Stomach (tissue), 9 donors: ENCODE results near the gene C1orf141. TPM values are rescaled to one million over a fixed set of nuclear protein-coding genes. Genes with fewer than 3 reads are reported as not detected.
A peak's percentile ranks its signal among the peaks of the same experiment; 100 is the strongest.

Experiments
- DNase-seq, 2 donors: peaks; one replicate each; pipeline versions ENCODE4 v3.0.0 to v3.0.0-alpha.2; 2013 to 2019
- H3K27ac ChIP-seq, 5 donors: fragments of 200-600 bp in 4 of 5; sonication (generic) in 4 of 5; one replicate each; pipeline ENCODE4 v1.5.1; 2013 to 2019; ENCODE audit warnings: mild to moderate bottlenecking in 1 of 5, moderate library complexity in 1 of 5
- H3K27me3 ChIP-seq, 3 donors: fragments of 200-600 bp; sonication (generic); one replicate each; pipeline ENCODE4 v1.5.1; 2017 to 2019; ENCODE audit warnings: mixed run types in 1 of 3
- H3K36me3 ChIP-seq, 4 donors: fragments of 200-600 bp; sonication (generic); 1 replicate in 3 of 4; 2 replicates in 1 of 4; pipeline ENCODE4 v1.5.1; 2016 to 2019
- H3K4me1 ChIP-seq, 4 donors: fragments of 200-600 bp; sonication (generic); one replicate each; pipeline ENCODE4 v1.5.1; 2016 to 2019
- H3K4me3 ChIP-seq, 4 donors: fragments of 200-600 bp; sonication (generic) in 3 of 4; one replicate each; pipeline ENCODE4 v1.5.1; 2016 to 2019; ENCODE audit warnings: mild to moderate bottlenecking in 1 of 4
- H3K9me3 ChIP-seq, 4 donors: fragments of 200-600 bp; sonication (generic); one replicate each; pipeline ENCODE4 v1.5.1; 2016 to 2019
- CTCF ChIP-seq, 7 experiments: fragments of 450-650 bp in 4 of 7; fragments of 200-600 bp in 3 of 7; sonication (generic) in 3 of 7; IDR thresholded peaks; one replicate each; pipeline ENCODE4 v1.5.1; 2016 to 2019; ENCODE audit warnings: antibody characterized with exemption in 7 of 7, control low read depth in 2 of 7, mild to moderate bottlenecking in 1 of 7
- EP300 ChIP-seq: sonication (generic); formaldehyde crosslinking; IDR thresholded peaks from one replicate; pipeline ENCODE4 v1.6.1; 2017; ENCODE audit warnings: antibody characterized with exemption
- POLR2A ChIP-seq, 4 donors: fragments of 450-650 bp; IDR thresholded peaks; one replicate each; pipeline ENCODE4 v1.6.1; 2016; ENCODE audit warnings: antibody characterized with exemption in 4 of 4, control low read depth in 2 of 4, mild to moderate bottlenecking in 1 of 4, moderate library complexity in 1 of 4
- POLR2AphosphoS5 ChIP-seq, 3 donors: sonication (generic); formaldehyde crosslinking; IDR thresholded peaks; one replicate each; pipeline ENCODE4 v1.6.1; 2016; ENCODE audit warnings: antibody characterized with exemption in 3 of 3
- WGBS, 5 donors: extraction: QIAGEN DNeasy Blood & Tissue Kit in 3 of 5; methylation state at CpG; one replicate each; pipeline versions ENCODE4 v1.1.5 to v1.1.7; 2013 to 2018; 5-methylcytosine and 5-hydroxymethylcytosine counted together
- intact Hi-C: fragments of 100-400 bp; cut with DNase I; formaldehyde crosslinking; loops from one replicate; pipeline ENCODE4 v1.15.1; 2023; ENCODE audit warnings: low total_unique reads
- polyA plus RNA-seq, 3 donors: library from polyadenylated mRNA; stranded (reverse); fragments of 200-250 nt; gene quantifications; one replicate each; pipeline ENCODE4 v1.2.3, GENCODE V29; 2013
- total RNA-seq, 5 donors: library from RNA; depleted of rRNA; stranded (reverse); fragments of >200 nt; gene quantifications; one replicate each; pipeline versions ENCODE4 v1.1.0 to v1.2.3, GENCODE V29; 2014 to 2016
- donor health status: healthy with polysubstance abuse.
- donor health status: Bipolar disorder and iron deficiency.
- donor health status: healthy.

Gene C1orf141
- total and polyA plus RNA-seq, 8 donors = not detected

GRCh38 chr1:67140460-67140859 is 5.7 kb upstream of the C1orf141 start:
- H3K4me1 ChIP-seq = peaks cover 14 to 52% (median 26%) of the 10 kb centered on the region in 4 donors
- DNase-seq = no peak
- no peaks in the 10 kb centered on the region for H3K9me3 ChIP-seq
- no peaks in the 10 kb centered on the region for H3K36me3 ChIP-seq
- no peak for TF ChIP-seq EP300
- TF ChIP-seq POLR2AphosphoS5 (IDR thresholded peaks at IDR 0.05) = no peak
- no peak for TF ChIP-seq POLR2A (IDR thresholded peaks at IDR 0.05)
- no peak for TF ChIP-seq CTCF (IDR thresholded peaks at IDR 0.05)
- intact Hi-C loops = no loop called here
- H3K27me3 ChIP-seq = no peaks in the 10 kb centered on the region
- no peak overlapping the region for H3K27ac ChIP-seq
- H3K4me3 ChIP-seq = no peak overlapping the region
- 65 to 74% (median 68%) methylated on average over 2 of the region's 2 CpGs for WGBS, 5 donors

DNA sequence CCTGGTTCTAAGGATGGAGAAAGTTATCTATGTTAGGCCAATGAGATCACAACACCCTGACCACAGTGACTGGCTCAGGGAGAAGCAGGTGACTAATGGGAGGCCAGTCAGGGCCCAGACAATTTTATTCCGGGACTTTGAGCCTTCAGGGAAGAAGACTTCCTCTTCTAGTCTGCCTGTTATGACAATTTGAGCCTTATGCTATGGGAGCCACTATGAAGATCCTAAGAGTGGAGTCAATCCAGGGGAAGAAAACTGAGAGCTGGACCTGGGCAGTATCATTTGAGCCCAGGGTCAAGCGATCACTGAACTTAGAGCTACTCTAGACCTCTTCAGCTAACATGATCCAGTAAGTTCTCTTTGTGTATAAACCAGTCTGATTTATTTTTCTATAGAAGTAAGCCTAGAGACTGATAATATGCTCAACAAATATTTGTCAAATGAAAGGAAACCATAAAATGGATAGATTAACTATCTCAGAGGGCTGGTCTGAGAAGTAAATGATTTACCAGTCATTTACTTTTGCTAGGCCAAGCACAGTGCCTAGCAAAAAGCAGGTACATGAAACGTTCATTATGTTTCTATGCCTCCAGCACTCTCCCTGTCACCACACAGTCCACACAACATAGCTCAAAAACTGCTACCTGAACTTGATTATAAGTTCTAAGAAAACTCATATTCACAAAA is 4.2 kb upstream of the C1orf141 start:
- no peaks in the 10 kb centered on the region for H3K27me3 ChIP-seq
- intact Hi-C loops = loop anchor here (10.0 kb wide), 1 partner anchor 84 kb away; the partner anchor contains the start of gene SLC35D1
- no peaks in the 10 kb centered on the region for H3K36me3 ChIP-seq
- H3K4me1 ChIP-seq = peaks cover 23 to 64% (median 33%) of the 10 kb centered on the region in 4 donors
- 31 to 65% (median 52%) methylated on average over 3 of the region's 3 CpGs for WGBS, 5 donors
- peak overlapping the region; percentile 56 to 73 (median 68) for H3K27ac ChIP-seq
- H3K9me3 ChIP-seq = no peaks in the 10 kb centered on the region
- peak in 1 of 2 donors; percentile 79 for DNase-seq
- H3K4me3 ChIP-seq = no peak overlapping the region
- no peak for TF ChIP-seq EP300
- peak in 2 of 3 donors; percentile 18 to 25 for TF ChIP-seq POLR2AphosphoS5 (IDR thresholded peaks at IDR 0.05)

DNA sequence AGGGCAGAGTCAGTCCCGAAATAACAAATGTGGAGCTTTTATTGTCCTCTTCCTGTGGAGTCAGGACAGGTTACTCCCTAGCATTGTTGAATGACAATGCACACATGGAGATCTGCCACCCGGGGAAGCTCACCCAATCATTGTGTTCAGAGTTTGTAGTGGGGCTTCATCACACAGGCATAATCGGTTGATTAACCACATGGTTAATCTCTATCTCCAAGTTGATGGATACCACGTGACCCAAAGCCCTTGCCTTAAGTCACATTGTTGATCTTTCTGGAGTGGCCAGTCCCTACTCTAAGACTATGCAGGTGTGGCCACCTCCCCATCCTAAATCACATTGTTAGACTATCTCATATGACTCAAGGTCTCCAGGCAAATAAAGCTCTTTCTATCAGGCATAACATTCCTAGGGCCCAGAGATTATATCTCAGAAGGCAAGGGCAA is 2.6 kb upstream of the C1orf141 start:
- peak in 2 of 3 donors; percentile 45 to 81 for TF ChIP-seq POLR2AphosphoS5 (IDR thresholded peaks at IDR 0.05)
- no peak for TF ChIP-seq POLR2A (IDR thresholded peaks at IDR 0.05)
- Histone ChIP-seq H3K4me1 (peaks cover 23 to 59% (median 33%) of the 10 kb centered on the region in 4 donors), H3K9me3 (no peaks in the 10 kb centered on the region), H3K27me3 (no peaks in the 10 kb centered on the region), H3K27ac (peak overlapping the region in 4 of 5 donors; percentile 50 to 73 (median 68)), H3K36me3 (no peaks in the 10 kb centered on the region), H3K4me3 (no peak overlapping the region)
- WGBS, 5 donors = 23 to 50% (median 32%) methylated on average over 4 of the region's 4 CpGs
- peak in 1 of 2 donors; percentile 69 for DNase-seq
- intact Hi-C loops = loop anchor here (10.0 kb wide), 1 partner anchor 83 kb away; the partner anchor contains the start of gene SLC35D1

GRCh38 chr1:67135354-67135753 is 584 bp upstream of the C1orf141 start:
- peak in 1 of 2 donors; percentile 57 for DNase-seq
- Histone ChIP-seq H3K4me1 (peaks cover 23 to 54% (median 30%) of the 10 kb centered on the region in 4 donors), H3K4me3 (no peak overlapping the region), H3K36me3 (no peaks in the 10 kb centered on the region), H3K27ac (no peak overlapping the region), H3K27me3 (no peaks in the 10 kb centered on the region), H3K9me3 (no peaks in the 10 kb centered on the region)
- intact Hi-C loops = loop anchor here (10.0 kb wide), 1 partner anchor 81 kb away; the partner anchor contains the start of gene SLC35D1
- WGBS, 5 donors = 48 to 65% (median 59%) methylated on average over 2 of the region's 2 CpGs
- no peak for TF ChIP-seq EP300
- no peak for TF ChIP-seq POLR2AphosphoS5 (IDR thresholded peaks at IDR 0.05)
- no peak for TF ChIP-seq POLR2A (IDR thresholded peaks at IDR 0.05)
- TF ChIP-seq CTCF (IDR thresholded peaks at IDR 0.05) = no peak

DNA sequence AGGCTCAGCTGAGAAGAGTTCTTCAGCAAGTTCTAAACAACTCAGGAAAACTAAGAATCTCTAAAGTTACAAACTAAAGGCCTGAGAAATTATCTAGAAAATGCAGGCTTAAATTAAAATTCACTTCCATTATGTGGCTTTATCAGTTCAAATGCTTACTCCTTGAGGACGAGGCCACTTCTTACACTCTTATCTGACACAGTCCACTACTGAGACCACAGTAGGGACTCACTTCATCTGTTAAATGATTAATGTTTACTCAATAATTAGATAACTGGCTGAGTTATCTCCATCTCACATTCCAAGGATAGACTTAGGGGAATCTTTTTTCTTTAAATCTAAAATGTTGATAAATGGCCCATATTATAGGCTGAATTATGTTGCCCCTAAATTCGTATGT is 1.6 kb downstream of the C1orf141 start:
- H3K4me3 ChIP-seq = no peak overlapping the region
- no peaks in the 10 kb centered on the region for H3K36me3 ChIP-seq
- intact Hi-C loops = loop anchor here (10.0 kb wide), 1 partner anchor 78 kb away; the partner anchor contains the start of gene SLC35D1
- DNase-seq = no peak
- H3K9me3 ChIP-seq = no peaks in the 10 kb centered on the region
- 64 to 81% (median 71%) methylated on average over 2 of the region's 2 CpGs for WGBS, 5 donors
- H3K27ac ChIP-seq = no peak overlapping the region
- no peaks in the 10 kb centered on the region for H3K27me3 ChIP-seq
- H3K4me1 ChIP-seq = peaks cover 11 to 37% (median 19%) of the 10 kb centered on the region in 4 donors
- TF ChIP-seq CTCF (IDR thresholded peaks at IDR 0.05) = no peak
- no peak for TF ChIP-seq EP300
- TF ChIP-seq POLR2AphosphoS5 (IDR thresholded peaks at IDR 0.05) = no peak
- no peak for TF ChIP-seq POLR2A (IDR thresholded peaks at IDR 0.05)
